K562 (cell line): ENCODE data around the gene RECQL5. TPM values are rescaled to one million over a fixed set of nuclear protein-coding genes. Genes with fewer than 3 reads are reported as not detected.

Source experiments
- ATAC-seq: fragments of 200-7000 bp; cut with Tn5 transposase; 3 replicates; pipeline ENCODE4 v1.9.1; 2020; ENCODE audit warnings: moderate library complexity
- BruUV-seq: library from RNA; stranded (reverse); fragments of 400-500 nt; replicated peaks from 2 replicates; lab custom pipeline; 2021; lab: Mats Ljungman, UMichigan
- CTCF ChIA-PET: fragments of 300-600 bp; formaldehyde crosslinking; extraction: SDS; loops from one replicate; lab custom pipeline; 2021; ENCODE audit warnings: low intra/inter-chr PET ratio; lab: Yijun Ruan, JAX
- POLR2A ChIA-PET: fragments of 300-600, 350-650 bp; sonication (Branson Sonifier 250); formaldehyde crosslinking; extraction: SDS; loops from one replicate; lab custom pipeline; 2021; ENCODE audit warnings: antibody characterized with exemption, inconsistent platforms; lab: Yijun Ruan, JAX
- DNase-seq, 4 experiments: peaks; one replicate each; pipeline versions ENCODE4 v3.0.0 to v3.0.0-alpha.2; 2011 to 2018; ENCODE audit warnings: low spot score in 3 of 4, mixed read lengths in 3 of 4; ENCODE audit errors: extremely low read depth in 1 of 4
- FAIRE-seq: peaks from 2 replicates; lab custom pipeline; 2011; peaks lifted over from hg19 to GRCh38; lab: Jason Lieb, UNC
- H2AFZ ChIP-seq: 2 replicates; pipeline ENCODE4 v1.6.0; 2011; ENCODE audit warnings: low read depth, low read length, control low read depth, inconsistent platforms
- H3K27ac ChIP-seq: fragments of 200-600 bp; 3 replicates; pipeline ENCODE4 v1.8.0; 2011; ENCODE audit warnings: low read depth, mild to moderate bottlenecking, control low read depth, inconsistent platforms, low read length, moderate library complexity, mixed read lengths; ENCODE audit errors: extremely low read depth
- H3K27me3 ChIP-seq, 2 experiments: fragments of 300-600 bp in 1 of 2; 2 replicates in 1 of 2; 3 replicates in 1 of 2; pipeline versions ENCODE4 v1.6.0 to v1.8.0; 2011; ENCODE audit warnings: inconsistent platforms in 2 of 2, low read length in 2 of 2, mild to moderate bottlenecking in 1 of 2, mixed read lengths in 1 of 2, moderate library complexity in 1 of 2; ENCODE audit not compliant: control insufficient read depth in 2 of 2, insufficient read depth in 2 of 2
- H3K36me3 ChIP-seq: fragments of 300-600 bp; 3 replicates; pipeline ENCODE4 v1.8.0; 2011; ENCODE audit warnings: mild to moderate bottlenecking, low read length, inconsistent platforms; ENCODE audit not compliant: control insufficient read depth, insufficient read depth
- H3K4me1 ChIP-seq, 2 experiments: fragments of 200-600 bp in 1 of 2; replicated peaks in 1 of 2; 2 replicates in 1 of 2; 3 replicates in 1 of 2; pipeline versions ENCODE4 v1.5.1 to v1.8.0; 2011; ENCODE audit warnings: inconsistent platforms in 2 of 2, low read length in 2 of 2, mild to moderate bottlenecking in 1 of 2, mixed read lengths in 1 of 2, moderate library complexity in 1 of 2; ENCODE audit not compliant: control insufficient read depth in 2 of 2, insufficient read depth in 2 of 2
- H3K4me2 ChIP-seq: 2 replicates; pipeline ENCODE4 v1.6.1; 2011; ENCODE audit warnings: low read length, control low read depth, inconsistent platforms, mixed read lengths; ENCODE audit not compliant: insufficient read depth
- H3K4me3 ChIP-seq: fragments of 200-600 bp; sonication (generic), shearing (Covaris generic); 2 replicates; pipeline ENCODE4 v1.5.1; 2016; ENCODE audit warnings: control low read depth, inconsistent platforms
- H3K79me2 ChIP-seq: fragments of 200-600 bp; 3 replicates; pipeline ENCODE4 v1.8.0; 2011; ENCODE audit warnings: low read length, inconsistent platforms; ENCODE audit not compliant: control insufficient read depth, insufficient read depth
- H3K9ac ChIP-seq, 2 experiments: 2 replicates each; pipeline versions ENCODE4 v1.6.0 to v1.6.1; 2011; ENCODE audit warnings: low read depth in 2 of 2, low read length in 2 of 2, control low read depth in 1 of 2, inconsistent platforms in 1 of 2, mild to moderate bottlenecking in 1 of 2, mixed read lengths in 1 of 2; ENCODE audit not compliant: insufficient read depth in 1 of 2
- H3K9me1 ChIP-seq: one replicate; pipeline ENCODE4 v1.6.0; 2011; ENCODE audit warnings: inconsistent platforms, mild to moderate bottlenecking, low read length, moderate library complexity; ENCODE audit not compliant: control insufficient read depth, insufficient read depth
- H3K9me3 ChIP-seq: replicated peaks from 2 replicates; pipeline ENCODE4 v1.5.1; 2011; ENCODE audit warnings: low read depth, low read length, inconsistent platforms; ENCODE audit not compliant: control insufficient read depth, insufficient read depth
- H4K20me1 ChIP-seq: replicated peaks from 2 replicates; pipeline ENCODE4 v1.6.1; 2011; ENCODE audit warnings: low read length, inconsistent platforms, mixed read lengths; ENCODE audit not compliant: control insufficient read depth, insufficient read depth
- ADNP ChIP-seq: fragments of 200-800 bp; sonication (Bioruptor generic); IDR thresholded peaks from 2 replicates; pipeline ENCODE4 v1.6.1; 2016; ENCODE audit warnings: missing genetic modification characterization, missing compliant biosample characterization
- ESRRA ChIP-seq: fragments of 450-650 bp; IDR thresholded peaks from 2 replicates; pipeline ENCODE4 v1.6.1; 2014; ENCODE audit warnings: low read depth, mild to moderate bottlenecking, moderate library complexity, borderline replicate concordance
- HNRNPK ChIP-seq: fragments of 200-400 bp; formaldehyde crosslinking; IDR thresholded peaks from one replicate; pipeline ENCODE4 v1.6.1; 2018; ENCODE audit warnings: mild to moderate bottlenecking, low read depth, low read length; ENCODE audit not compliant: poor library complexity, severe bottlenecking
- LCOR ChIP-seq: sonication (generic); formaldehyde crosslinking; IDR thresholded peaks from 2 replicates; pipeline ENCODE4 v1.8.0; 2022; ENCODE audit warnings: mild to moderate bottlenecking, missing genetic modification reagents
- MEIS2 ChIP-seq: fragments of 450-650 bp; IDR thresholded peaks from 2 replicates; pipeline ENCODE4 v1.6.1; 2014; ENCODE audit warnings: mild to moderate bottlenecking; ENCODE audit not compliant: partially characterized antibody
- MTF1 ChIP-seq: fragments of 250-450 bp; sonication (Bioruptor Pico); IDR thresholded peaks from 2 replicates; pipeline ENCODE4 v1.9.0; 2021; ENCODE audit warnings: moderate library complexity, mild to moderate bottlenecking, inconsistent platforms, borderline replicate concordance
- NCOA2 ChIP-seq, 2 experiments: fragments of 450-650 bp; IDR thresholded peaks; 2 replicates each; pipeline ENCODE4 v1.6.1; 2018; ENCODE audit warnings: mild to moderate bottlenecking in 2 of 2, moderate library complexity in 1 of 2; ENCODE audit not compliant: partially characterized antibody in 2 of 2
- THRAP3 ChIP-seq: fragments of 450-650 bp; IDR thresholded peaks from 2 replicates; pipeline ENCODE4 v1.6.1; 2016; ENCODE audit warnings: mild to moderate bottlenecking, inconsistent platforms, borderline replicate concordance
- U2AF2 ChIP-seq: fragments of 200-400 bp; formaldehyde crosslinking; optimal IDR thresholded peaks from 2 replicates; pipeline ENCODE3; 2017; ENCODE audit warnings: low read depth, mild to moderate bottlenecking, low read length
- ZNF407 ChIP-seq: fragments of 450-650 bp; IDR thresholded peaks from 2 replicates; pipeline ENCODE4 v1.6.1; 2016; ENCODE audit warnings: low read depth
- ZNF589 ChIP-seq: fragments of 200-800 bp; sonication (Bioruptor generic); IDR thresholded peaks from 2 replicates; pipeline ENCODE4 v1.6.1; 2016; ENCODE audit warnings: low read depth, missing genetic modification characterization, missing compliant biosample characterization
- ZNF77 ChIP-seq: fragments of 250-450 bp; sonication (Bioruptor Pico); IDR thresholded peaks from 2 replicates; pipeline ENCODE4 v1.5.0; 2020
- WGBS: fragments of 100-300 bp; shearing (Covaris generic); methylation state at CpG from one replicate; pipeline ENCODE4 v1.1.6; 2016; ENCODE audit warnings: low coverage, mixed read lengths; ENCODE audit not compliant: insufficient coverage; ENCODE audit errors: missing lambda C conversion rate; 5-methylcytosine and 5-hydroxymethylcytosine counted together
- in situ Hi-C: fragments of 300-500 bp; cut with MboI; formaldehyde crosslinking; loops from 4 replicates; pipeline ENCODE4 v1.15.0; 2018; ENCODE audit warnings: inconsistent platforms, mixed read lengths
- intact Hi-C: fragments of 100-400 bp; cut with micrococcal nuclease; formaldehyde crosslinking; loops from 2 replicates; pipeline ENCODE4 v1.14.2; 2022
- polyA plus RNA-seq, 8 experiments: library from polyadenylated mRNA; depleted of rRNA in 4 of 8; stranded (reverse) in 5 of 8; unstranded in 3 of 8; fragments of >200 nt; fragmentation: Nextera tagmentation in 2 of 8; fragmentation: Illumina TruSeq in 1 of 8; extraction: Ambion mirVana in 2 of 8; extraction: Trizol in 1 of 8; gene quantifications; 2 replicates each; pipeline versions ENCODE4 v1.2.1 to v1.2.3, GENCODE V29; 2011 to 2014; ENCODE audit warnings: inconsistent platforms in 1 of 8, missing spikeins in 1 of 8
- total RNA-seq, 7 experiments: library from RNA; depleted of rRNA in 6 of 7; stranded (reverse); fragments of >200 nt in 6 of 7; fragmentation: Illumina TruSeq in 2 of 7; extraction: Trizol in 2 of 7; gene quantifications; 2 replicates each; pipeline versions ENCODE4 v1.2.1 to v1.2.3, GENCODE V29; 2011 to 2021; ENCODE audit warnings: low replicate concordance in 1 of 7

Gene RECQL5
- total and polyA plus RNA-seq, 9 of the 15 experiments (the other 6 are each of a cell fraction or from before 2014, with no cell fraction given) = 4.1 to 34.8 (median 16.4) TPM

- Histone ChIP-seq H3K79me2 (no peaks in the 10 kb centered on the region), H3K36me3 (no peaks in the 10 kb centered on the region), H3K9me1 (no peaks in the 10 kb centered on the region), H3K4me1 (peaks cover 3 to 22% of the 10 kb centered on the region in 2 experiments; a peak in 3 of 5 replicates), H4K20me1 (peaks cover 4% of the 10 kb centered on the region; the same call in 1 of the 2 replicates), H3K4me2 (no peak overlapping the region), H3K4me3 (no peak overlapping the region), H3K9ac (peak overlapping the region in 1 of 2 experiments; percentile 52; a peak in 2 of 4 replicates), H3K27me3 (peaks cover 0 to 7% of the 10 kb centered on the region in 2 experiments; a peak in 3 of 5 replicates), H2AFZ (no peak overlapping the region), H3K27ac (no peak overlapping the region), H3K9me3 (no peaks in the 10 kb centered on the region)
- in situ Hi-C loops = no loop called here
- intact Hi-C loops = loop anchor here (5.0 kb wide), 1 partner anchor 144 kb away; no protein-coding TSS in a partner anchor
- ATAC-seq (no peak), FAIRE-seq (no peak), DNase-seq (no peak)
- TF ChIP-seq THRAP3 (no peak), ZNF77 (CRISPR knock-in tag) (no peak), MEIS2 (no peak), U2AF2 (no peak), NCOA2 (IDR thresholded peaks at IDR 0.05; ENCODE audit: partially characterized antibody in 2 of 2) (no peak), ZNF589 (no peak), ADNP (tag) (no peak), ZNF407 (no peak), HNRNPK (no peak), LCOR (CRISPR knock-in tag) (no peak), MTF1 (CRISPR knock-in tag) (no peak), ESRRA (no peak)
- ChIA-PET POLR2A (interaction anchor here (0.6 to 1.5 kb wide), 3 partner anchors 8 to 171 kb away, joined by 3 to 8 read pairs (median 4); no protein-coding TSS in a partner anchor), CTCF (no interaction called here)
- WGBS = 24% methylated on average over 9 of the region's 9 CpGs
- BruUV-seq = no TSS peak
Measured at GRCh38 chr17:75603123-75603522, 63.8 kb downstream of the RECQL5 start.
